AG04449 (cell line): Measurements from ENCODE around the gene RUNX1.

Experiments
- CTCF ChIA-PET: fragments of 350-600 bp; formaldehyde crosslinking; extraction: SDS; loops from one replicate; lab custom pipeline; 2021; ENCODE audit warnings: antibody characterized with exemption; lab: Yijun Ruan, JAX
- POLR2A ChIA-PET: fragments of 400-600, 350-600 bp; formaldehyde crosslinking; extraction: SDS; loops from one replicate; lab custom pipeline; 2020; ENCODE audit warnings: antibody characterized with exemption, inconsistent platforms; lab: Yijun Ruan, JAX
- DNase-seq: peaks from one replicate; pipeline ENCODE4 v3.0.0-alpha.2; 2010; ENCODE audit warnings: low read depth, low spot score
- H3K4me3 ChIP-seq: 2 replicates; pipeline ENCODE4 v1.5.1; 2011; ENCODE audit warnings: low read depth, mild to moderate bottlenecking, control low read depth, low read length
- CTCF ChIP-seq: IDR thresholded peaks from one replicate; pipeline ENCODE4 v1.5.1; 2011; ENCODE audit warnings: mild to moderate bottlenecking, moderate library complexity, low read length, control low read depth, inconsistent platforms; ENCODE audit not compliant: insufficient read depth; ENCODE audit errors: missing control alignments

RUNX1 gene

GRCh38 chr21:34936883-34937563, 112.1 kb downstream of the RUNX1 start:
- no peak for TF ChIP-seq CTCF
- POLR2A ChIA-PET = no interaction called here
- DNase-seq = no peak
- CTCF ChIA-PET = no interaction called here
- no peak overlapping the region for H3K4me3 ChIP-seq

- DNase-seq = no peak
- no peak for TF ChIP-seq CTCF
- POLR2A ChIA-PET = interaction anchor here (1.5 kb wide), 1 partner anchor 49 kb away, joined by 3 read pairs; no protein-coding TSS in a partner anchor
- CTCF ChIA-PET = no interaction called here
- H3K4me3 ChIP-seq = peak overlapping the region; percentile 23
Observed at GRCh38 chr21:34936371-34936789, 112.7 kb downstream of the RUNX1 start.

GRCh38 chr21:34935898-34936297, 113.2 kb downstream of the RUNX1 start:
- TF ChIP-seq CTCF = no peak
- no peak overlapping the region for H3K4me3 ChIP-seq
- POLR2A ChIA-PET = interaction anchor here (0.9 to 1.5 kb wide), 2 partner anchors 47 to 48 kb away, joined by 3 to 4 read pairs; no protein-coding TSS in a partner anchor
- CTCF ChIA-PET = interaction anchor here (1.9 kb wide), 1 partner anchor 10 kb away, joined by 5 read pairs; no protein-coding TSS in a partner anchor
- no peak for DNase-seq

GRCh38 chr21:34935452-34935851, 113.7 kb downstream of the RUNX1 start:
- CTCF ChIA-PET = interaction anchor here (1.9 kb wide), 1 partner anchor 9 kb away, joined by 5 read pairs; no protein-coding TSS in a partner anchor
- H3K4me3 ChIP-seq = no peak overlapping the region
- TF ChIP-seq CTCF = no peak
- DNase-seq = no peak
- POLR2A ChIA-PET = interaction anchor here (0.5 to 1.5 kb wide), 3 partner anchors 47 to 270 kb away, joined by 3 to 4 read pairs (median 3); no protein-coding TSS in a partner anchor

GRCh38 chr21:34934350-34934749, 114.8 kb downstream of the RUNX1 start:
- CTCF ChIA-PET = interaction anchor here (1.9 kb wide), 1 partner anchor 8 kb away, joined by 5 read pairs; no protein-coding TSS in a partner anchor

More at GRCh38 chr21:34934350-34934749, 114.8 kb downstream of the RUNX1 start:
- POLR2A ChIA-PET = interaction anchor here (0.6 kb wide), 1 partner anchor 407 kb away, joined by 3 read pairs; no protein-coding TSS in a partner anchor
- DNase-seq = no peak
- no peak for TF ChIP-seq CTCF
- no peak overlapping the region for H3K4me3 ChIP-seq
